Astrocyte of the spinal cord (primary cell): Measurements from ENCODE around the gene INS.

ENCODE experiments used
- DNase-seq: peaks from one replicate; pipeline ENCODE4 v3.0.0; 2011; ENCODE audit warnings: low read depth, low spot score
- H3K4me3 ChIP-seq: 2 replicates; pipeline ENCODE4 v1.5.1; 2011; ENCODE audit warnings: low read depth, mild to moderate bottlenecking, low read length, moderate library complexity
- CTCF ChIP-seq: IDR thresholded peaks from 2 replicates; pipeline ENCODE4 v1.5.1; 2012; ENCODE audit warnings: low read depth, mild to moderate bottlenecking, low read length, inconsistent platforms
- in situ Hi-C: cut with HindIII; loops from 2 replicates; pipeline ENCODE4 v1.10.0; 2017; ENCODE audit warnings: low sequenced_read_pairs

The INS gene

DNA sequence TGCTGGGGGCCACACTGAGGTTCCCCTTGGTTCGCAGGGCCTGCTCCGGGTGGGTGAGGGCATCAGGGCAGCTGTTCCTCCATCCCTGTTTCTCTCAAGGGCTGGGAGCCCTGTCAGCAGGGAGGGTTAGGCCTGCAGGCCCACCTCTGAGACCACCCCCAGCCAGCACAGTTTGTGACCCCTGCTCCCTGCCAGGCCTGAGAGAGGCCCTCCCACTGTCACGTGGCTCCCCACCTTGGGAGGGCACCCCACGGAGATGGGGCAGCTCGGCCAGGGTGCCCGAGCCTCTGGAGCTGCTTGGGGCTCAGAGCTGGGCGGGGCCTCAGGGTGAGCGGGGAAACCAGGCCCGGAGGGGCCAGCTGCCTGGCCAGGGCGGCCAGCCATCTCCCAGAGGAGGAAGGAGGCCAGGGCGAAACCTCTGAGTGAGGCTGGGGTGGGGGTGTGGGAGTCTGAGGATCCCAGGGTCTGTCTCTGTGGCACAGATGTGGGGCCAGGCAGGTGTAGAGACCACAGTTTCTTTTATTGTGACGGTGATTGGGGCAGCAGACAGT is 2.5 kb upstream of the INS start:
- no peak overlapping the region for H3K4me3 ChIP-seq
- DNase-seq, result no peak
- TF ChIP-seq CTCF, result no peak
- in situ Hi-C loops, result no loop called here

DNA sequence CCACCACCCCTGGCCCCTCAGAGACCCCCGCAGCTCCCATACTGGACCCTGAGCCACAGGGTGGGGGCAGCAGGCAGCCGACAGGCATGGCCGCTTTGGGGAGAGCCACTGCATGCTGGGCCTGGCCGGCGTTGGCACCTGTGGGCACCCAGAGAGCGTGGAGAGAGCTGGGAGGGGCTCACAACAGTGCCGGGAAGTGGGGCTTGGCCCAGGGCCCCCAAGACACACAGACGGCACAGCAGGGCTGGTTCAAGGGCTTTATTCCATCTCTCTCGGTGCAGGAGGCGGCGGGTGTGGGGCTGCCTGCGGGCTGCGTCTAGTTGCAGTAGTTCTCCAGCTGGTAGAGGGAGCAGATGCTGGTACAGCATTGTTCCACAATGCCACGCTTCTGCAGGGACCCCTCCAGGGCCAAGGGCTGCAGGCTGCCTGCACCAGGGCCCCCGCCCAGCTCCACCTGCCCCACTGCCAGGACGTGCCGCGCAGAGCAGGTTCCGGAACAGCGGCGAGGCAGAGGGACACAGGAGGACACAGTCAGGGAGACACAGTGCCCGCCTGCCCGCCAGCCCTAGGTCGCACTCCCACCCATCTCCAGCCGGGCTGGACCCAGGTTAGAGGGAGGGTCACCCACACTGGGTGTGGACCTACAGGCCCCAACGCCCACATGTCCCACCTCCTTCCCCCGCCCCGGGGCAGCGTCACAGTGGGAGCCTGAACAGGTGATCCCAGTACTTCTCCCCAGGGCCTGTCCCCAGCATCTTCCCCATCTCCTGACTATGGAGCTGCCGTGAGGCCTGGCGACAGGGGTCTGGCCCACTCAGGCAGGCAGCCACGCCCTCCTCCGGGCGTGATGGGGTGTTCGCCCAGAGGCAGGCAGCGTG is 1.2 kb downstream of the INS start:
- in situ Hi-C loops, result no loop called here
- DNase-seq, result no peak
- no peak for TF ChIP-seq CTCF
- no peak overlapping the region for H3K4me3 ChIP-seq

GRCh38 chr11:2158966-2159365 is 2.0 kb downstream of the INS start:
- TF ChIP-seq CTCF, result no peak
- in situ Hi-C loops, result no loop called here
- H3K4me3 ChIP-seq, result no peak overlapping the region
- no peak for DNase-seq

- H3K4me3 ChIP-seq, result no peak overlapping the region
- no peak for DNase-seq
- no peak for TF ChIP-seq CTCF
- in situ Hi-C loops, result no loop called here
These were observed 2.7 kb downstream of the INS start for GRCh38 chr11:2158296-2158737.

DNA sequence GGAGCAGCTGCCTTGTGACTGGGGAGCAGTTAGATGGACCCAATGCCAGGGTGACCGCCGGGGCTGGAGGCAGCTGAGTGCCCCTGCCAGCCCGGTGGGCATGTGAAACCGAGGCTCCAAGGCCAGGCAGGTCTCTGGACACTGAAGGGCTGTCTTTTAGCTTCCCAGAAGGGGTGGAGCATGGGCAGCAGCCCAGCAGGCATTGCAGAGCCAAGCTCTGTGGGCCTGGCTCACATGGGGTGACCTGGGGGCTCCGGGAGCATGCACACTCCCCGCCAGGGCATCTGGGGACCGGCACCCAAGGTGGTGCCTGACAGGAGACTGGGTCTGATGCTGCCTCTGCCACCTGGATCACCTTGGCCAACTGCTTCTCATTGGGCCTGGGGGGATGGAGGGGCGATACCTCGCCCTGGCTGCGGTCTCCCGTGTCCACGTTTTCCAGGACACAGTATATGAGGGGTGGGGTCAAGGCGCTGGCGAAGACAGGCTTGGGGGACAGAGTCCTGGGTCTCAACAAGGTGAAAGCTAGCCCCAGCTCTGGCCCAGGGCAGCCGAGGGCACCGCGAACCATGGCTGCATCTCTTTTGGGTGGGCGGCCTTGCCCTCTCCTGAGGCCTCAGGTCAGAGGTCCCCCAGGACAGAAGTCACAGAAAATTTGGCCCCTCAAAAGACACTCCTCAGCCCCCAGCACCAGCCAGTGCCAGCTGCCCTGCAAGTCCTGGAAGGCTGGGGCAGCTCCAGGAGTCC is 3.5 kb downstream of the INS start:
- in situ Hi-C loops, result no loop called here
- H3K4me3 ChIP-seq, result no peak overlapping the region
- TF ChIP-seq CTCF, result no peak
- no peak for DNase-seq

DNA sequence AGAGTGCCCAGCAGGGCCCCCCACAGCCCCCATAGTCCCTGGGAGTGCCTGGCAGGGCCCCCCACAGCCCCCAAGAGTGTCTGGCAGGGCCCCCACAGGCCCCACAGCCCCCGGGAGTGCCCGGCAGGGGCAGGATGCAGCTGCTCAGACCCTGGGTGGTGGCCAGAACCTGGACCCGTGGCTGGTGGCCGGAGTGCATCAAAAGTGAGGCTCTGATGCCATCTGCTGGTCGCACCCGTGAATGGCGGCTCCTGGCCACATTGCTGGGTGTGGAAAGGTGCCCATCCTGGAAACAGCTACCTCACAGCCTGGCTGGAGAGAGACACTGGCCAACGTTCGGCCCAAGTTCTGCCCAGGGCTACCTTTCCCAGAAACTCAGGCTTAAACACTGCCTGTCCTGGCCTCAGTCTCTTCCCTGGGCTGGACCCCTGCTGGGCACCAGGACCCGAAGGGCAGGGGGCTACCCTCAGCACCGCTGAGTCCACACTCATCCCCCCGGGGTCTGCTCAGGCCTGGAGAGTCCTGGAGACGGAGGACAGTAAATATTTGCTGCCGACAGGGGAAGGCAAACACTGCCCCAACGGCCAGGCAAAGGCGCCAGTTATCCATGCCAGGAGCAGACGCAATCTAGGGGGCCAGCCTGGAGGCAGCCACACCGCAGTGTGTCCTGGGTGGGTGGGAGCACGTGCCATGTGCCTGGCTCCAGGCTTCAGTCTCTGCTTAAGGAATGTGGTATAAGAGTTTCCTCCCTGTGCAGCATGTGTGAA is 4.4 kb downstream of the INS start:
- in situ Hi-C loops, result no loop called here
- H3K4me3 ChIP-seq, result no peak overlapping the region
- peak; percentile 46 for DNase-seq
- peak; percentile 93 for TF ChIP-seq CTCF
